GF-D8 (cell line): Measurements from ENCODE around the gene RERE.

Source experiments
- DNase-seq: peaks from one replicate; lab custom pipeline; 2025; lab: John Stamatoyannopoulos, UW

RERE gene

GRCh38 chr1:8817412-8818324, at the start of gene RERE:
Gene RERE, minus strand, starts transcription at chr1:8817640.
- DNase-seq: peak; percentile 83

- no peak for DNase-seq
Measured at GRCh38 chr1:8866792-8867415, 49.5 kb upstream of the RERE start.

GRCh38 chr1:8866173-8866791, 48.8 kb upstream of the RERE start:
- DNase-seq: no peak

- no peak for DNase-seq
Measured at GRCh38 chr1:8864713-8865344, 47.4 kb upstream of the RERE start.

DNA sequence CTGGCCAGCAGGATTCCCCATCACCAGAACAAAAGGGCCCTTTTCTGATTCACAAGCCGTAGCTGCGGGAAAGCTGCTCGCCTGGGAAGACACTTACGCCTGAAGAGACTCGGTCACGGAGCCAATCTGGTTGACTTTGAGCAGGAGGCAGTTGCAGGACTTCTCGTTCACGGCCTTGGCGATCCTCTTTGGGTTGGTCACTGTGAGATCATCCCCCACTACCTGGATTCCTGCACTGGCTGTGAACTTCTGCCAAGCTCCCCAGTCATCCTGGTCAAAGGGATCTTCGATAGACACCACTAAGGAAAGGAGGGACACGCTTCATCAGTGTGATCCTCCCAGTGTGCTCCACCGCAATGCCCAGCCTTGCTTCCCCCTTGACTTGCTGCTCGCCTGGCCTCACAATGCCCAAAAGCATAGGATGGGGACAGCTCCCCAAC, 46.4 kb upstream of the RERE start:
- DNase-seq: no peak

DNA sequence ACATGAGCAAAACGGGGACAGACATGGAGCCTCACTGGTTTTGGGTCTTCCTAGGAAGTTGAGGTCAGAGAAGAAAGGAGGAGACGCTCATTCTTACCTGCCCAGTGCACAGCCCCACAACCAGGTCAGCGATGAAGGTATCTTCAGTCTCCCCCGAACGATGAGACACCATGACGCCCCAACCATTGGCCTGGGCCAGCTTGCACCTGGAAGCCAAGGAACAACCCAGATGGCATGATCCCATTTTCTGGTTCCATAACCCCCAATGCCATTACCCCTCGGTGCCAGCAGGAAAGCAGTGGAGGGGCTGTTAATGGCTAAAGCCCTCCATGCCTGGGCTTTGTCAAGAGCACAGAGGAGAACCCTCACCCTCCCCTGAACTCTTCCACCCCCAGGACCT, 45.7 kb upstream of the RERE start:
- no peak for DNase-seq

GRCh38 chr1:8862528-8862927, 45.1 kb upstream of the RERE start:
- no peak for DNase-seq

- DNase-seq: no peak
Measured at GRCh38 chr1:8860738-8861516, 43.5 kb upstream of the RERE start.

DNA sequence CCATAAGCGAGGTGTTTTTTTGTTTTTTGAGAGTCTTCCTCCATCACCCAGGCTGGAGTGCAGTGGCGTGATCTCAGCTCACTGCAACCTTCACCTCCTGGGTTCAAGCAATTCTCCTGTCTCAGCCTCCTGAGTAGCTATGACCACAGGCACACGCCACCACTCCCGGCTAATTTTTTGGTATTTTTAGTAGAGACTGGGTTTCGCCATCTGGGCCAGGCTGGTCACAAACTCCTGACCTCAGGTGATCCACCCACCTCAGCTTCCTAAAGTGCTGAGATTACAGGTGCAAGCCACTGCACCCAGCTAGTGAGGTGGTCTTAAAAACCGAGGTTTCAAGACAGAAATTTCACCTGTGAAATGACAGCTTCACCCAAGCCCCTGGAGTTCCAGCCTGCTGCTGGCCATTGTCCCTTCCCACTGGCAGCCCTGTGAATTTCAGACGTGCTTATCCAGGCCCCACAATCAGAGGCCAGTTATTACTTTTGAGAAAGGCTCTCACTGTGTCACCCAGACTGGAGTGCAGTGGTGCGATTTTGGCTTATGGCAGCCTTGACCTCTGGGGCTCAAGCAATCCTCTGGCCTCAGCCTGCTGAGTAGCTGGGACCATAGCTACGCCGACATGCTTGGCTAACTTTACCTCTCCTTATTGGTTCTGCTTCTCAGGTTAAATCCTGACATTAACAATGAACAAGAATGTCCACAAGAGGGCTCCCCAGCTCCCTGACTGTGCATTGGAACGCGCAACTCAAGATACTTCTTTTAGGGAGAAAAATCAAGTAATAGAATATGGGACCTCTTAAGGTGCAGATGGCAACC, 41.7 kb upstream of the RERE start:
- DNase-seq: peak; percentile 36

GRCh38 chr1:8858112-8858668, 40.8 kb upstream of the RERE start:
- peak; percentile 98 for DNase-seq

DNA sequence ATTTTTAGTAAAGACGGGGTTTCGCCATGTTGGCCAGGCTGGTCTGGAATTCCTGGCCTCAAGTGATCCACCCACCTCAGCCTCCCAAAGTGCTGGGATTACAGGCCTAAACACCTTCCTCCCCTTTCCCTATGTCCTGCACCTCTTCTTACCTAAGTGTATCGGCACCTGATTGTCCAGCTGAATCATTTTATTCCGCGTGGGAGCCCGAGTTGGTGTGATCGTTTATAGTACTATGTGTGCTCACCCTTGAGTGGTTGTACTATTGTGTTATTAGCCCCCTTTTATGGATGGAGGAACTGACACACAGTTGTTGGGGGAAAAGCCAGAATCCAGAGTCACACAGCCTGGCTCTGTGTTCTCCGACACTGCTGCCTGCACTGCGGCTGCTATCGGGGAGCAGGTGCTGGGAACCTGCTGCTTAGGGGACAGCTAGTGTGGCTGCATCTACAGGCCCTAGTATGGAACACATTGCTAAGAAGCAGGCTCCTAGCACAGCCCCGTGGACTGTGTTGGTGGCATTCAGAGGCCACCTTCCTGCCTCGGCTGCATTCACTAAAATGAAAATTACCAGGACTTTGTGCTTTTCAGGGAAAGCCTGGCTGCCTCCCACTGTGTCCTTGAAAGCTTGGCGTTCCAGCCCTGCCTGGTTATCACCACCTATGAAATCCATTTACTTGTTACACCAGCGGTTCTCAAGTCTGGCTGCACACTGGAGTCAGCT, 39.4 kb upstream of the RERE start:
- no peak for DNase-seq

DNA sequence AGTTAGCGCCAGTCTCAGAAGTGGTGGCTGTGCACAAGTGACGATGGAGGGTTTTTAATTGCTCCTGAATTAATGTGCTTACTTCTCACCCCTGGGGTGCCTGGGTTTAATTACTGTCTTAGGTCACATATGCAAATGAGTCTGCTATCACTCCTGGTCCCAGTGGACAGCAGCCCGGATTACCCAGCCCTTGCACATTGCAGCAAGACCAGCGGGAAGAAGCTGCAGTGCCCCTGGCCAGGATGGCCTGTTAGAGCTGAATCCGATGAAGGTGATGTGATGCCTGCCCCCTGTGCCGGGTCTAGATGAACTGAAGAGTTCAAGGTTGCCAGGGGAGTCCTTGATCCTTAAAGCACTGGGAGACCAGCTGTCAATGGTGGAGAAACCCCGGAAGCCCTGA, 36.8 kb upstream of the RERE start:
- DNase-seq: no peak

DNA sequence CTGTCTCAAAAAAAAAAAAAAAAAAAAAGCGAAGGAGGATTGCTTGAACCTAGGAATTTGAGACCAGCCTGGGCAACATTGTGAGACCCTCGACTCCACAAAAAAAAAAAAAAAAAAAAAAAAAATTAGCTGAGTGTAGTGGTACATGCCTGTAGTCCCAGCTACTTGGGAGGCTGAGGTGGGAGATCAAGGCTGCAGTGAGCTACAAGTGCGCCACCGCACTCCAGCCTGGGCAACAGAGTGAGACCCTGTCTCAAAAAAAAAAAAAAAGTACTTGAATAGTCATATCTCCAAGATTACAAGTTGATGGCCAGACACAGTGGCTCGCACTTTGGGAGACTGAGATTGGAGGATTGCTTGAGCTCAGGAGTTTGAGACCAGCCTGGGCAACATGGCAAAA, 33.6 kb upstream of the RERE start:
- no peak for DNase-seq

DNA sequence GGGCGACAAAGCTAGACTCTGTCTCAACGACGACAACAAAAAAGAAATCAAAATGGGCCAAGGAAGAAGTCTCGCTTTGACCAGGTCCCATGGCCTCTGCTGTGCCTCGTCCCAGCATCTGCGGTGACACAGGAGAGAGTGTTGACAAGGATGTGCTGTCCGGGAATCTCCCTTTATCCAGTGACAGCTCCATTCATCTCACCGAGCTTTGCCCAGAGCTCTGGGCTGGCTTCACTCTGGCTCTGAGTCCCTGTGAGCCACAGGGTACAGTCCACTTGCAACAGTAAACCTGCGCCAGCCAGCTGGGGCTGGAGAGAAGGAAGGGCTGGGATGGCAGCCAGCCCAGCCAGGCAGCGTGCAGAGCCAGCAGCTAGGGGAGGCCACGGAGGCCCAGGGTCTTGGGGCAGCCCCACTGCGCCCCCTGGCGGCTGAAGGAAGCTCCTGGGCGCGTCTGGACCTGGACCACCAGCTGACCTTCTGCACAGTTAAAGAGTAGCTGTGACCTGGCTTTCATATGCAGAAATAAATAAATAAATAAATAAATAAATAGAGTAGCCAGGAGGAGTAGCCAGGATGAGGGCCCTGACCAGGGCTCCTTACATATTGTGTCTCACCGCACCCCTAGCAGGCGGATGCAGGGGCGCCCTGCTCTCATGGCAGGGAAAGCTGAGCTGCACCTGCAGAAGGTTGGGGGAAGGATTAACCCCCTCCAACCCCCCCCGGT, 31.4 kb upstream of the RERE start:
- peak; percentile 49 for DNase-seq

GRCh38 chr1:8847990-8848389, 30.6 kb upstream of the RERE start:
- no peak for DNase-seq

DNA sequence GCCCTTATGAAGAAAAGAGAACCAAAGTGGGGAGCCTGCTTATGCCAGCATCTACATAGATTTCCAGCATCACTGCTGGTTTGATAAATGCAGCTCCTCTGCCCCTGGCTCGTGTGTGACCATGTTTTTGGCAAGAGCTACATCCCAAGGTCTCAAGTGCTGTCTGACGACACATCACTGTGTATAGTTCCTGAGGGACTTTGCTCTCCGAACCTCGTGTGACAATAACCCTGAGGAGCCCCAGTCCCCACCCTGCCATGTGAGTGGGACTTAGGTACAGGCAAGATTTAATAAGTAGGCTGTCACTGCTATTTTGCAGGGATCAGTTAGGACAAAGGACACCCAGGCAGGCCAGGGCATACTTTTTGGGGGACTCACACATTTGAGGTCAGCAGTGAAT, 28.8 kb upstream of the RERE start:
- no peak for DNase-seq

DNA sequence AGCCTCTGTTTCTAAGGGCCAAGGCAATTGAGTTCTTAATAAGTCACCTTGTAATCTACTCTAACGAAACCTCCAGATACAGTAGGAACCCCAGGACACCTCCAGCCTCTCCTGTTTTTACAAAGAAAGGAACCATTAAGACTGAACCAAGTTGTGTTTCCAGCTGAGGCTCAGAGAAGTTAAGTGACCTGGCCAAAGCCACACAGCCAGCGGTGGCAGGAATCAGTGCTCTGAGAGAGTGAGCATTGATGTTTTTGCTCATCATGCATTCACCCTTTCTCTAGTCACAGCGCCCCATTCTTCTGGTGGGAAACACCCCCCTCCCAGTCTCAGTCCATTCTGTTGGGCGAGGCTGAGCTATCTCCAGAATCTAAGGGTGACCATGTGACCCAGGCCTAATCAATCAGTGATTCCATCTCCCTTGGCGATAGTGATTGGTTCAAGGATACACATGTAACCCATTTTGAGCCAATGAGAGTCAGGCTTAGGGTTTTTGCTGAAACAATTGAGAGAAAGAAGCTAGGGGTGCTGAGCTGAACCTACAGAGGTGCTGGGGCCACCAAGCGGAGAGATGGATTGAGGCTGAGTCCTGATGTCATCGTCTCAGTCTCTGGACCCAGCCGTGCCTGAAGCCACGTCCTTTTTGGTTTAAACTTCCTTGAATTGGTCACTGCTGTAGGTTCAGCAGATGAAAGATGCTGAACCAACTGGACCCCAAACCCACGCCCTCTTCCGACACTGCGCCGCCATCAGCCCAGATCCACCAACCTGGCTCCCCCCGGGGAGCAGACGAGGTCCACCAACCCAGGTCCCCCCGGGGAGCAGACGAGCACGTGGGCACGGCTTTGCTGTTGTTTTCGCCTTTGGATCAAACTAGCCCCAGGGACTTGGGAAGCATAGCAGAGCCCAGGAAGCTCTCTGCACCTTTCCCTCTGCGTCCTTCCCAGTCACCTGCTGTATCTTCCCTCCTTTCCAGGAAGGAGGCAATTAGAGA, 28.0 kb upstream of the RERE start:
- no peak for DNase-seq

- no peak for DNase-seq
Measured at GRCh38 chr1:8844501-8845006, 27.1 kb upstream of the RERE start.
